HepG2 (cell line): Measurements from ENCODE around the gene FGD3. TPM values are rescaled to one million over a fixed set of nuclear protein-coding genes. Genes with fewer than 3 reads are reported as not detected.

Experiments used
- ATAC-seq: fragments of 200-7000 bp; cut with Tn5 transposase; 3 replicates; pipeline ENCODE4 v1.9.1; 2020; ENCODE audit warnings: mild to moderate bottlenecking, moderate library complexity
- BruUV-seq: library from RNA; stranded (reverse); fragments of 400-500 nt; replicated peaks from 2 replicates; lab custom pipeline; 2021; lab: Mats Ljungman, UMichigan
- CTCF ChIA-PET: fragments of 300-600 bp; formaldehyde crosslinking; extraction: SDS; loops from one replicate; lab custom pipeline; 2021; ENCODE audit warnings: low total read pairs, inconsistent platforms, low intra/inter-chr PET ratio; lab: Yijun Ruan, JAX
- POLR2A ChIA-PET: fragments of 350-600 bp; sonication (Branson Sonifier 250); formaldehyde crosslinking; loops from one replicate; lab custom pipeline; 2020; ENCODE audit warnings: antibody characterized with exemption, inconsistent platforms; lab: Yijun Ruan, JAX
- DNase-seq: peaks from one replicate; pipeline ENCODE4 v3.0.0-alpha.2; 2015; ENCODE audit warnings: low spot score
- FAIRE-seq: peaks from 3 replicates; lab custom pipeline; 2011; peaks lifted over from hg19 to GRCh38; lab: Jason Lieb, UNC
- H2AFZ ChIP-seq: one replicate; pipeline ENCODE4 v1.6.1; 2011; ENCODE audit warnings: low read length, inconsistent platforms
- H3K27ac ChIP-seq: fragments of 300-600 bp; 3 replicates; pipeline ENCODE4 v1.8.0; 2011; ENCODE audit warnings: mixed run types, mild to moderate bottlenecking, mixed read lengths, low read length, inconsistent platforms; ENCODE audit not compliant: insufficient read depth; ENCODE audit errors: extremely low read length
- H3K27me3 ChIP-seq, 2 experiments: fragments of 200-600 bp in 1 of 2; 2 replicates in 1 of 2; 3 replicates in 1 of 2; pipeline versions ENCODE4 v1.6.0 to v1.8.0; 2011; ENCODE audit warnings: low read length in 2 of 2, mild to moderate bottlenecking in 2 of 2, moderate library complexity in 2 of 2, inconsistent platforms in 1 of 2; ENCODE audit not compliant: insufficient read depth in 2 of 2, control insufficient read depth in 1 of 2
- H3K36me3 ChIP-seq, 2 experiments: fragments of 200-600 bp in 1 of 2; replicated peaks in 1 of 2; 2 replicates in 1 of 2; 3 replicates in 1 of 2; pipeline versions ENCODE4 v1.5.1 to v1.8.0; 2011; ENCODE audit warnings: low read length in 2 of 2, inconsistent platforms in 1 of 2; ENCODE audit not compliant: insufficient read depth in 2 of 2, control insufficient read depth in 1 of 2
- H3K4me1 ChIP-seq: 2 replicates; pipeline ENCODE4 v1.5.1; 2012; ENCODE audit warnings: low read length, inconsistent platforms; ENCODE audit not compliant: insufficient read depth
- H3K4me2 ChIP-seq: 2 replicates; pipeline ENCODE4 v1.6.0; 2011; ENCODE audit warnings: low read depth, low read length, inconsistent platforms
- H3K4me3 ChIP-seq, 3 experiments: fragments of 200-600 bp in 1 of 3; sonication (generic), shearing (Covaris generic) in 1 of 3; replicated peaks in 1 of 3; 2 replicates each; pipeline ENCODE4 v1.5.1; 2011 to 2016; ENCODE audit warnings: low read length in 3 of 3, inconsistent platforms in 2 of 3, low read depth in 2 of 3, mild to moderate bottlenecking in 2 of 3, control low read depth in 1 of 3, mixed read lengths in 1 of 3; ENCODE audit not compliant: insufficient read depth in 1 of 3
- H3K79me2 ChIP-seq: one replicate; pipeline ENCODE4 v1.6.1; 2011; ENCODE audit warnings: low read length, inconsistent platforms; ENCODE audit not compliant: insufficient read depth
- H3K9ac ChIP-seq: 2 replicates; pipeline ENCODE4 v1.6.0; 2011; ENCODE audit warnings: mild to moderate bottlenecking, low read depth, low read length, inconsistent platforms; ENCODE audit not compliant: insufficient read depth
- H3K9me3 ChIP-seq: 2 replicates; pipeline ENCODE4 v1.5.1; 2012; ENCODE audit warnings: mild to moderate bottlenecking, low read length
- H4K20me1 ChIP-seq: 2 replicates; pipeline ENCODE4 v1.6.0; 2011; ENCODE audit warnings: inconsistent platforms, mild to moderate bottlenecking, low read length, moderate library complexity; ENCODE audit not compliant: insufficient read depth
- CAMTA2 ChIP-seq: sonication (generic); formaldehyde crosslinking; IDR thresholded peaks from 2 replicates; pipeline ENCODE4 v1.4.0; 2020; ENCODE audit warnings: mild to moderate bottlenecking, missing genetic modification reagents, borderline replicate concordance
- GABPA ChIP-seq, 2 experiments: IDR thresholded peaks; 2 replicates each; pipeline ENCODE4 v1.6.1; 2011 to 2016; ENCODE audit warnings: low read depth in 2 of 2, low read length in 1 of 2, missing biosample characterization in 1 of 2, missing genetic modification characterization in 1 of 2
- HMG20B ChIP-seq: conservative IDR thresholded peaks from 2 replicates; pipeline ENCODE4 v1.6.1; 2016; ENCODE audit warnings: missing genetic modification reagents, missing compliant biosample characterization
- HNRNPK ChIP-seq: fragments of 200-400 bp; formaldehyde crosslinking; IDR thresholded peaks from 2 replicates; pipeline ENCODE4 v1.6.1; 2018; ENCODE audit warnings: low read length, low read depth, moderate library complexity, mild to moderate bottlenecking; ENCODE audit not compliant: poor library complexity, severe bottlenecking
- NCOA5 ChIP-seq: sonication (generic); formaldehyde crosslinking; IDR thresholded peaks from 2 replicates; pipeline ENCODE4 v1.4.0; 2020; ENCODE audit warnings: missing genetic modification reagents
- RFX1 ChIP-seq: fragments of 450-650 bp; IDR thresholded peaks from 2 replicates; pipeline ENCODE4 v1.6.1; 2017
- SP4 ChIP-seq: sonication (generic); formaldehyde crosslinking; IDR thresholded peaks from 2 replicates; pipeline ENCODE4 v1.8.1; 2023; ENCODE audit warnings: mild to moderate bottlenecking, missing genetic modification reagents
- ZFP62 ChIP-seq: sonication (generic); formaldehyde crosslinking; IDR thresholded peaks from 2 replicates; pipeline ENCODE4 v1.4.0; 2020; ENCODE audit warnings: missing genetic modification reagents
- ZNF337 ChIP-seq: sonication (generic); formaldehyde crosslinking; IDR thresholded peaks from 2 replicates; pipeline ENCODE4 v1.5.1; 2020; ENCODE audit warnings: missing genetic modification reagents, low read depth, mild to moderate bottlenecking, borderline replicate concordance
- WGBS: methylation state at CpG from one replicate; pipeline ENCODE4 v1.1.6; 2017; ENCODE audit warnings: low lambda C conversion rate; 5-methylcytosine and 5-hydroxymethylcytosine counted together
- in situ Hi-C: cut with HindIII; loops from 2 replicates; pipeline ENCODE4 v1.10.0; 2017; ENCODE audit warnings: low pct_unique_long_range_greater_than_20kb; ENCODE audit not compliant: extremely low pct_ligation_motif_present
- intact Hi-C: fragments of 100-400 bp; cut with micrococcal nuclease; formaldehyde crosslinking; loops from one replicate; pipeline ENCODE4 v1.10.0; 2022; ENCODE audit not compliant: unreplicated experiment
- polyA plus RNA-seq, 8 experiments: library from polyadenylated mRNA; depleted of rRNA in 3 of 8; stranded (reverse) in 7 of 8; unstranded in 1 of 8; fragments of >200 nt; fragmentation: Illumina TruSeq in 4 of 8; extraction: Trizol in 4 of 8; gene quantifications; 2 replicates each; pipeline versions ENCODE4 v1.2.1 to v1.2.3, GENCODE V29; 2011 to 2016; ENCODE audit warnings: low read depth in 4 of 8, missing spikeins in 1 of 8, mixed read lengths in 1 of 8; ENCODE audit not compliant: insufficient read depth in 1 of 8
- total RNA-seq, 5 experiments: library from RNA; depleted of rRNA; stranded (reverse); fragments of >200 nt; fragmentation: Illumina TruSeq; extraction: Trizol; gene quantifications; 2 replicates each; pipeline ENCODE4 v1.2.3, GENCODE V29; 2016; ENCODE audit warnings: low read depth in 1 of 5
- TF ChIP-seq, protein P1 (sequence below): sonication (generic); formaldehyde crosslinking; IDR thresholded peaks from 2 replicates; pipeline ENCODE4 v1.4.0; 2020; ENCODE audit warnings: mild to moderate bottlenecking, missing genetic modification reagents
- TF ChIP-seq, protein P2 (sequence below): sonication (generic); formaldehyde crosslinking; IDR thresholded peaks from 2 replicates; pipeline ENCODE4 v1.5.0; 2020; ENCODE audit warnings: missing genetic modification reagents
- TF ChIP-seq, protein P3 (sequence below): sonication (generic); formaldehyde crosslinking; IDR thresholded peaks from 2 replicates; pipeline ENCODE4 v1.4.0; 2020; ENCODE audit warnings: missing genetic modification reagents

FGD3 gene
- total and polyA plus RNA-seq, 2 of the 13 experiments (the other 11 are each of a cell fraction or from before 2014, with no cell fraction given) = 0.53 to 1.1 TPM

DNA sequence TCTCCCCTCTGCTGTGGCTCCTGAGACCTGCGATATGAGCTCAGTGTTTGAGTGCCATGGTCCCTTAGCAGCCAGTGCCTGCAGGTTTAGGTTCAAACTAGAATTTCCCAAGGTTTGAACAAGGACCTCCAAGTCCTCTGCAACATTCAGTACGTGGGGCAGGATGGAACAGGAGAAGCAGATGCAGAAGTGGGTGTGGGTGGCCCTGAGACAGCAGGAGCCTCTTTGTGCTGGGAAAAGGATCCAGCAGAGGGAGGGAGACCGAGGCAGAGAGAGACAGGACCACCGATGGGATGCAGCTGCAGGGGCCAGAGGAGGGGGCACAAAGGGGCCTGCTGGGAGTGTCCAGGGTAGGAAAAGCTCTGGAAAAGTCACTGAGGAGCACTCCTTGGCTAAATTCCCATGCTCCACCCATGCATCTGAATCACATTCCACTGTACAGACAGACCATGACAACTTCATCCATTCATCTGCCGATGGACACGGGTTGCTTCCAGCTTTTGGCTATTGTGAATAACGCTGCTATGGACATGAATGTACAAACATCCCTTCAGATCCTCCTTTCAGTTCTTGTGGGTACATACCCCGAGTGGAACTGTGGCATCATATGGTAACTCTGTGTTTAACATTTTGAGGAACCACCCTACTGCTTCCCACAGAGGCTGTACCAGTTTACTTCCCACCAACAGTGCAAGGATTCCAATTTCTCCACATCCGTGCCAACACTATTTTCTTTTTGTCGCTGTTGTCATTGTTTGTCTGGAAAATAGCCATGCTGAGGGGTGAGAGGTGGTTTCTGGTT lies 84.5 kb downstream of the FGD3 start:
- POLR2A ChIA-PET = no interaction called here
- in situ Hi-C loops = no loop called here
- Histone ChIP-seq H3K4me2 (no peak overlapping the region), H3K27me3 (0 out of 5 replicates have a peak, but pooled peaks cover 0 to 2% of the 10 kb centered on the region in 2 experiments)
- TF ChIP-seq HNRNPK (no peak), NCOA5 (CRISPR knock-in tag) (no peak), SP4 (CRISPR knock-in tag) (no peak), GABPA (IDR thresholded peaks at IDR 0.05; ENCODE audit: low read depth, low read length) (no peak), GABPA (CRISPR knock-in tag; IDR thresholded peaks at IDR 0.05; ENCODE audit: low read depth) (no peak)
- TF ChIP-seq, protein P1, sequence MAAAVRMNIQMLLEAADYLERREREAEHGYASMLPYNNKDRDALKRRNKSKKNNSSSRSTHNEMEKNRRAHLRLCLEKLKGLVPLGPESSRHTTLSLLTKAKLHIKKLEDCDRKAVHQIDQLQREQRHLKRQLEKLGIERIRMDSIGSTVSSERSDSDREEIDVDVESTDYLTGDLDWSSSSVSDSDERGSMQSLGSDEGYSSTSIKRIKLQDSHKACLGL (CRISPR knock-in tag) = no peak
- TF ChIP-seq, all 625 proteins: peak for 0
- DNase-seq (no peak), ATAC-seq (no peak), FAIRE-seq (no peak)
- Histone ChIP-seq H3K4me1 (peaks cover 13% of the 10 kb centered on the region), H2AFZ (no peak overlapping the region), H3K9ac (no peak overlapping the region), H3K79me2 (no peaks in the 10 kb centered on the region), H3K4me3 (no peak overlapping the region), H3K27ac (no peak overlapping the region), H4K20me1 (no peaks in the 10 kb centered on the region), H3K36me3 (no peaks in the 10 kb centered on the region), H3K9me3 (no peaks in the 10 kb centered on the region)
- no TSS peak for BruUV-seq
- intact Hi-C loops = no loop called here
- CTCF ChIA-PET = no interaction called here
- 65% methylated on average over 10 of the region's 10 CpGs for WGBS

DNA sequence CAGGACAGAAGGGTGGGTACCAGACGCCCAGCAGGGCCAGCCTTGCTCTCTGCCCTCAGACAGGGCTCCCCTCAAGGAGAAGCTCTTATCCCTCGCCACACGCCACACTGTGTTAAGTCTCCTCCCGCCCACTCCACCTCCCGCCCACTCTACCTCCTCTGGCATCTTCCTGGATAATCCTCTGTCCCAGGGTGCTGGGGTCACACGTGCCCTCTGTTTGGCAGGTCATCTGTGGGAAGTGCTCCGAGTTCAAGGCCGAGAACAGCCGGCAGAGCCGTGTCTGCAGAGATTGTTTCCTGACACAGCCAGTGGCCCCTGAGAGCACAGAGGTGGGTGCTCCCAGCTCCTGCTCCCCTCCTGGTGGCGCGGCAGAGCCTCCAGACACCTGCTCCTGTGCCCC lies 85.2 kb downstream of the FGD3 start:
- intact Hi-C loops (no loop called here), in situ Hi-C loops (no loop called here)
- H3K36me3 ChIP-seq = no peaks in the 10 kb centered on the region
- no peak overlapping the region for H3K9ac ChIP-seq
- H4K20me1 ChIP-seq = no peaks in the 10 kb centered on the region
- ChIA-PET CTCF (no interaction called here), POLR2A (no interaction called here)
- FAIRE-seq (no peak), ATAC-seq (no peak), DNase-seq (no peak)
- H3K4me2 ChIP-seq = no peak overlapping the region
- 0 out of 5 replicates have a peak, but pooled peaks cover 0 to 2% of the 10 kb centered on the region in 2 experiments for H3K27me3 ChIP-seq
- H3K79me2 ChIP-seq = no peaks in the 10 kb centered on the region
- no peak overlapping the region for H2AFZ ChIP-seq
- no TSS peak for BruUV-seq
- 21% methylated on average over 10 of the region's 12 CpGs for WGBS
- no peak overlapping the region for H3K4me3 ChIP-seq
- no peak overlapping the region for H3K27ac ChIP-seq
- H3K4me1 ChIP-seq = peaks cover 13% of the 10 kb centered on the region
- H3K9me3 ChIP-seq = no peaks in the 10 kb centered on the region
- TF ChIP-seq, protein P2, sequence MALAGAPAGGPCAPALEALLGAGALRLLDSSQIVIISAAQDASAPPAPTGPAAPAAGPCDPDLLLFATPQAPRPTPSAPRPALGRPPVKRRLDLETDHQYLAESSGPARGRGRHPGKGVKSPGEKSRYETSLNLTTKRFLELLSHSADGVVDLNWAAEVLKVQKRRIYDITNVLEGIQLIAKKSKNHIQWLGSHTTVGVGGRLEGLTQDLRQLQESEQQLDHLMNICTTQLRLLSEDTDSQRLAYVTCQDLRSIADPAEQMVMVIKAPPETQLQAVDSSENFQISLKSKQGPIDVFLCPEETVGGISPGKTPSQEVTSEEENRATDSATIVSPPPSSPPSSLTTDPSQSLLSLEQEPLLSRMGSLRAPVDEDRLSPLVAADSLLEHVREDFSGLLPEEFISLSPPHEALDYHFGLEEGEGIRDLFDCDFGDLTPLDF (CRISPR knock-in tag) = no peak
- no peak for TF ChIP-seq HMG20B (CRISPR knock-in tag)
- no peak for TF ChIP-seq CAMTA2 (CRISPR knock-in tag)
- TF ChIP-seq ZFP62 (CRISPR knock-in tag) = no peak
- TF ChIP-seq, protein P3, sequence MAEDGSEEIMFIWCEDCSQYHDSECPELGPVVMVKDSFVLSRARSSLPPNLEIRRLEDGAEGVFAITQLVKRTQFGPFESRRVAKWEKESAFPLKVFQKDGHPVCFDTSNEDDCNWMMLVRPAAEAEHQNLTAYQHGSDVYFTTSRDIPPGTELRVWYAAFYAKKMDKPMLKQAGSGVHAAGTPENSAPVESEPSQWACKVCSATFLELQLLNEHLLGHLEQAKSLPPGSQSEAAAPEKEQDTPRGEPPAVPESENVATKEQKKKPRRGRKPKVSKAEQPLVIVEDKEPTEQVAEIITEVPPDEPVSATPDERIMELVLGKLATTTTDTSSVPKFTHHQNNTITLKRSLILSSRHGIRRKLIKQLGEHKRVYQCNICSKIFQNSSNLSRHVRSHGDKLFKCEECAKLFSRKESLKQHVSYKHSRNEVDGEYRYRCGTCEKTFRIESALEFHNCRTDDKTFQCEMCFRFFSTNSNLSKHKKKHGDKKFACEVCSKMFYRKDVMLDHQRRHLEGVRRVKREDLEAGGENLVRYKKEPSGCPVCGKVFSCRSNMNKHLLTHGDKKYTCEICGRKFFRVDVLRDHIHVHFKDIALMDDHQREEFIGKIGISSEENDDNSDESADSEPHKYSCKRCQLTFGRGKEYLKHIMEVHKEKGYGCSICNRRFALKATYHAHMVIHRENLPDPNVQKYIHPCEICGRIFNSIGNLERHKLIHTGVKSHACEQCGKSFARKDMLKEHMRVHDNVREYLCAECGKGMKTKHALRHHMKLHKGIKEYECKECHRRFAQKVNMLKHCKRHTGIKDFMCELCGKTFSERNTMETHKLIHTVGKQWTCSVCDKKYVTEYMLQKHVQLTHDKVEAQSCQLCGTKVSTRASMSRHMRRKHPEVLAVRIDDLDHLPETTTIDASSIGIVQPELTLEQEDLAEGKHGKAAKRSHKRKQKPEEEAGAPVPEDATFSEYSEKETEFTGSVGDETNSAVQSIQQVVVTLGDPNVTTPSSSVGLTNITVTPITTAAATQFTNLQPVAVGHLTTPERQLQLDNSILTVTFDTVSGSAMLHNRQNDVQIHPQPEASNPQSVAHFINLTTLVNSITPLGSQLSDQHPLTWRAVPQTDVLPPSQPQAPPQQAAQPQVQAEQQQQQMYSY (CRISPR knock-in tag) = no peak
- TF ChIP-seq RFX1 = no peak
- no peak for TF ChIP-seq ZNF337
